MCF 10A (cell line): ENCODE data around the gene IL17RC. TPM values are rescaled to one million over a fixed set of nuclear protein-coding genes. Genes with fewer than 3 reads are reported as not detected.
"Not testable (repeated sequence)": the region's sequence is repeated elsewhere in the genome, so short reads cannot be mapped to it uniquely, and the experiment has no call there.

Experiments
- BruUV-seq: library from RNA; stranded (reverse); fragments of 400-500 nt; replicated peaks from 2 replicates; lab custom pipeline; 2021; lab: Mats Ljungman, UMichigan
- CTCF ChIA-PET: fragments of 300-600 bp; sonication (Branson Sonifier 250); formaldehyde crosslinking; extraction: SDS; loops from one replicate; lab custom pipeline; 2021; ENCODE audit warnings: antibody characterized with exemption, inconsistent platforms; lab: Yijun Ruan, JAX
- POLR2A ChIA-PET: fragments of 300-600, 350-650 bp; sonication (Branson Sonifier 250); formaldehyde crosslinking; extraction: SDS; loops from one replicate; lab custom pipeline; 2020; ENCODE audit warnings: antibody characterized with exemption, inconsistent platforms; lab: Yijun Ruan, JAX
- DNase-seq: peaks from one replicate; pipeline ENCODE4 v3.0.0-alpha.2; 2018; ENCODE audit not compliant: unreplicated experiment
- H3K27ac Mint-ChIP-seq: one replicate; pipeline ENCODE4 v1.8.0; 2022; ENCODE audit warnings: mild to moderate bottlenecking, low read depth, mixed read lengths; ENCODE audit not compliant: unreplicated experiment
- H3K27me3 Mint-ChIP-seq: one replicate; pipeline ENCODE4 v1.8.0; 2022; ENCODE audit warnings: mixed read lengths; ENCODE audit not compliant: insufficient read depth, unreplicated experiment
- H3K36me3 Mint-ChIP-seq: one replicate; pipeline ENCODE4 v1.8.0; 2022; ENCODE audit warnings: mild to moderate bottlenecking, moderate library complexity, mixed read lengths; ENCODE audit not compliant: insufficient read depth, unreplicated experiment
- H3K4me1 Mint-ChIP-seq: one replicate; pipeline ENCODE4 v1.8.0; 2022; ENCODE audit warnings: mixed read lengths; ENCODE audit not compliant: insufficient read depth, unreplicated experiment
- H3K4me3 Mint-ChIP-seq: one replicate; pipeline ENCODE4 v1.8.0; 2022; ENCODE audit warnings: mild to moderate bottlenecking, moderate library complexity, mixed read lengths; ENCODE audit not compliant: unreplicated experiment
- H3K9me3 Mint-ChIP-seq: one replicate; pipeline ENCODE4 v1.8.0; 2022; ENCODE audit warnings: mixed read lengths; ENCODE audit not compliant: unreplicated experiment
- CTCF ChIP-seq: fragments of 200-600 bp; IDR thresholded peaks from one replicate; pipeline ENCODE4 v1.8.0; 2022; ENCODE audit warnings: antibody characterized with exemption, mild to moderate bottlenecking; ENCODE audit not compliant: unreplicated experiment
- intact Hi-C: fragments of 100-400 bp; cut with micrococcal nuclease; formaldehyde crosslinking; loops from 2 replicates; pipeline ENCODE4 v1.14.1; 2022
- total RNA-seq: library from RNA; stranded (reverse); gene quantifications from 2 replicates; pipeline ENCODE4 v1.2.3, GENCODE V29; 2022

IL17RC gene
- total RNA-seq, 1 experiment from 2014 or later: 25.7 TPM

DNA sequence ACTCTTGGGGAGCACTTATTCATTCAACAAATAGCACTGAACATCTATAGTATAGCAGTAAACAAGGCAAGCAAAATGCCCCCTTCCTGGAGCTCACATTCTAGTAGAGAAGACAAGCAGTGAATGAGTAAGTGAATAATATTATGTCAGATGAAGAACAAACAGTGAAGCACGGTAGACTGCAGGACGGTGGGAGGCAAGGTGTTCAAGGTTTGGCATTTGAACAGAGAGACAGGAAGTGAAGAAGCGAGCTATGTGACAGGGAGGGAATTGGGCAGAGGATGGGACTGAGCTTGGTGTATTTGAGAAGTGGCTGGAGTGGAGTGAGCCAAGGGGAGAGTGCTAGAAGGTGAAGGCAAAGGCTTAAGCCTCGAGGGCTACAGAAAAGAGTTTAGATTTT is 18.1 kb downstream of the IL17RC start:
- peaks cover 41% of the 10 kb centered on the region for H3K36me3 Mint-ChIP-seq
- no peak for TF ChIP-seq CTCF
- ChIA-PET CTCF (interaction anchor here (0.5 to 6.3 kb wide), 6 partner anchors 12 to 86 kb away, joined by 3 to 42 read pairs (median 4); partner anchors contain the start of gene IL17RC), POLR2A (interaction anchor here (0.6 to 6.1 kb wide), 6 partner anchors 11 to 94 kb away, joined by 3 to 49 read pairs (median 8); partner anchors contain the start of genes IL17RC and JAGN1)
- intact Hi-C loops: loop anchor here (5.0 kb wide), 1 partner anchor 218 kb away; no protein-coding TSS in a partner anchor
- H3K27me3 Mint-ChIP-seq: no peaks in the 10 kb centered on the region
- BruUV-seq: TSS peak; percentile 45
- no peaks in the 10 kb centered on the region for H3K9me3 Mint-ChIP-seq
- H3K4me1 Mint-ChIP-seq: peaks cover 23% of the 10 kb centered on the region
- H3K4me3 Mint-ChIP-seq: no peak overlapping the region
- H3K27ac Mint-ChIP-seq: no peak overlapping the region
- DNase-seq: no peak

GRCh38 chr3:9935966-9936510 is 19.1 kb downstream of the IL17RC start:
- no peak for DNase-seq
- no peaks in the 10 kb centered on the region for H3K9me3 Mint-ChIP-seq
- H3K27ac Mint-ChIP-seq: no peak overlapping the region
- no TSS peak for BruUV-seq
- no peak overlapping the region for H3K4me3 Mint-ChIP-seq
- no peak for TF ChIP-seq CTCF
- no peaks in the 10 kb centered on the region for H3K27me3 Mint-ChIP-seq
- peaks cover 31% of the 10 kb centered on the region for H3K36me3 Mint-ChIP-seq
- CTCF ChIA-PET: interaction anchor here (0.5 to 6.3 kb wide), 5 partner anchors 11 to 480 kb away, joined by 3 to 42 read pairs (median 3); partner anchors contain the start of gene IL17RC
- POLR2A ChIA-PET: interaction anchor here (1.5 to 6.1 kb wide), 4 partner anchors 10 to 71 kb away, joined by 3 to 49 read pairs (median 20); partner anchors contain the start of genes IL17RC and JAGN1
- intact Hi-C loops: no loop called here
- H3K4me1 Mint-ChIP-seq: peaks cover 23% of the 10 kb centered on the region

GRCh38 chr3:9937486-9938238 is 20.8 kb downstream of the IL17RC start:
- no peaks in the 10 kb centered on the region for H3K9me3 Mint-ChIP-seq
- BruUV-seq: no TSS peak
- intact Hi-C loops: no loop called here
- peaks cover 31% of the 10 kb centered on the region for H3K36me3 Mint-ChIP-seq
- POLR2A ChIA-PET: interaction anchor here (0.5 to 1.1 kb wide), 3 partner anchors 9 to 92 kb away, joined by 3 read pairs; no protein-coding TSS in a partner anchor
- CTCF ChIA-PET: interaction anchor here (0.7 kb wide), 1 partner anchor 9 kb away, joined by 3 read pairs; no protein-coding TSS in a partner anchor
- no peak overlapping the region for H3K27ac Mint-ChIP-seq
- no peak overlapping the region for H3K4me3 Mint-ChIP-seq
- DNase-seq: no peak
- TF ChIP-seq CTCF: no peak
- H3K4me1 Mint-ChIP-seq: peaks cover 23% of the 10 kb centered on the region
- no peaks in the 10 kb centered on the region for H3K27me3 Mint-ChIP-seq

DNA sequence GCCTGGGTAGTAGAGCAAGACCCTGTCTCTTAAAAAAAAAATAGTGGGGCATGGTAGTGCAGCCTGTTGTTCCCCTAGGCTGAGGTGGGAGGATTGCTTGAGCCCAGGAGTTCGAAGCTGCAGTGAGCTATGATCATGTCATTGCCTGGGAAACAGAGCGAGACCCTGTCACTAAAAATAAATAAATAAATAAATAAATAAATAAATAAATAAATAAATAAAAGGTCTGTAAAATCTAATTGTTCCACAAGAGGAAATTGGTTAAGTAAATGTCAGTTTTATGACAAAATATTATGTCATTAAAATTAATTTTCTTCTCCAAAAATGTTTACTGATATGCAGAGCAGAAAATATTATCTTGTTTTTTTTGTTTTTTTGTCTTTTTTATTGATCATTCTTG is 22.1 kb downstream of the IL17RC start:
- no peak for DNase-seq
- intact Hi-C loops: no loop called here
- peaks cover 17% of the 10 kb centered on the region for H3K4me1 Mint-ChIP-seq
- BruUV-seq: no TSS peak
- no peaks in the 10 kb centered on the region for H3K9me3 Mint-ChIP-seq
- ChIA-PET POLR2A (interaction anchor here (0.6 to 0.7 kb wide), 2 partner anchors 7 to 112 kb away, joined by 3 to 6 read pairs; no protein-coding TSS in a partner anchor), CTCF (interaction anchor here (0.6 to 0.7 kb wide), 2 partner anchors 26 to 135 kb away, joined by 3 read pairs; no protein-coding TSS in a partner anchor)
- TF ChIP-seq CTCF: no peak
- H3K4me3 Mint-ChIP-seq: no peak overlapping the region
- no peak overlapping the region for H3K27ac Mint-ChIP-seq
- no peaks in the 10 kb centered on the region for H3K27me3 Mint-ChIP-seq
- H3K36me3 Mint-ChIP-seq: peaks cover 25% of the 10 kb centered on the region

GRCh38 chr3:9939906-9940305 is 23.0 kb downstream of the IL17RC start:
- intact Hi-C loops, DNase-seq, H3K9me3 Mint-ChIP-seq, H3K27me3 Mint-ChIP-seq, H3K4me3 Mint-ChIP-seq, H3K27ac Mint-ChIP-seq, POLR2A ChIA-PET, CTCF ChIA-PET, BruUV-seq: not testable (repeated sequence)
- Mint-ChIP-seq H3K36me3 (peaks cover 28% of the 10 kb centered on the region), H3K4me1 (peaks cover 11% of the 10 kb centered on the region)
